Bronchial epithelial cell (primary cell): ENCODE results near the gene GSTT2. TPM values are rescaled to one million over a fixed set of nuclear protein-coding genes. Genes with fewer than 3 reads are reported as not detected.
"Not testable (repeated sequence)": the region's sequence is repeated elsewhere in the genome, so short reads cannot be mapped to it uniquely, and the experiment has no call there.

Experiments used
- DNase-seq: peaks from one replicate; pipeline ENCODE4 v3.0.0-alpha.2; 2010; ENCODE audit warnings: low read depth
- FAIRE-seq: peaks from 2 replicates; lab custom pipeline; 2011; peaks lifted over from hg19 to GRCh38; lab: Jason Lieb, UNC
- H3K27me3 ChIP-seq: 2 replicates; pipeline ENCODE4 v1.5.1; 2011; ENCODE audit warnings: low read length; ENCODE audit not compliant: control insufficient read depth, insufficient read depth
- H3K36me3 ChIP-seq: 2 replicates; pipeline ENCODE4 v1.5.1; 2011; ENCODE audit warnings: low read length; ENCODE audit not compliant: control insufficient read depth, insufficient read depth
- H3K4me3 ChIP-seq: 2 replicates; pipeline ENCODE4 v1.5.1; 2011; ENCODE audit warnings: mild to moderate bottlenecking, low read depth, low read length, control low read depth
- CTCF ChIP-seq: IDR thresholded peaks from 2 replicates; pipeline ENCODE4 v1.5.1; 2011; ENCODE audit warnings: mild to moderate bottlenecking, moderate library complexity, low read length, control low read depth, inconsistent platforms; ENCODE audit not compliant: insufficient read depth, severe bottlenecking
- total RNA-seq: library from RNA; depleted of rRNA; stranded (reverse); fragments of >200 nt; gene quantifications from 2 replicates; pipeline ENCODE4 v1.2.1, GENCODE V29; 2014

The GSTT2 gene
- total RNA-seq, 1 donor from 2014 or later: not detected

GRCh38 chr22:23997092-23997491, 17.2 kb downstream of the GSTT2 start:
- Histone ChIP-seq H3K4me3 (no peak overlapping the region), H3K36me3 (no peaks in the 10 kb centered on the region), H3K27me3 (no peaks in the 10 kb centered on the region)
- FAIRE-seq (no peak), DNase-seq (no peak)
- TF ChIP-seq CTCF: no peak

GRCh38 chr22:23999779-24000178, 19.8 kb downstream of the GSTT2 start:
- H3K36me3 ChIP-seq, FAIRE-seq, H3K4me3 ChIP-seq, H3K27me3 ChIP-seq, DNase-seq: not testable (repeated sequence)

- FAIRE-seq (peak; percentile 64), DNase-seq (no peak)
- no peak overlapping the region for H3K4me3 ChIP-seq
- H3K27me3 ChIP-seq: peaks cover 2% of the 10 kb centered on the region
- no peaks in the 10 kb centered on the region for H3K36me3 ChIP-seq
- TF ChIP-seq CTCF: no peak
Observed at GRCh38 chr22:24001314-24001713, 21.4 kb downstream of the GSTT2 start.

- Histone ChIP-seq H3K4me3 (no peak overlapping the region), H3K36me3 (no peaks in the 10 kb centered on the region), H3K27me3 (peaks cover 2% of the 10 kb centered on the region)
- FAIRE-seq (no peak), DNase-seq (no peak)
- no peak for TF ChIP-seq CTCF
Observed at GRCh38 chr22:24002272-24002671, 22.3 kb downstream of the GSTT2 start.

GRCh38 chr22:24002851-24003250, 22.9 kb downstream of the GSTT2 start:
- Histone ChIP-seq H3K27me3 (peaks cover 2% of the 10 kb centered on the region), H3K36me3 (no peaks in the 10 kb centered on the region), H3K4me3 (no peak overlapping the region)
- FAIRE-seq (no peak), DNase-seq (no peak)
- no peak for TF ChIP-seq CTCF

GRCh38 chr22:24003887-24004286, 24.0 kb downstream of the GSTT2 start:
- FAIRE-seq: no peak
- no peak for TF ChIP-seq CTCF

More at GRCh38 chr22:24003887-24004286, 24.0 kb downstream of the GSTT2 start:
- DNase-seq: no peak
- peaks cover 2% of the 10 kb centered on the region for H3K27me3 ChIP-seq
- H3K4me3 ChIP-seq: no peak overlapping the region
- no peaks in the 10 kb centered on the region for H3K36me3 ChIP-seq
